NCI-H748 (cell line): ENCODE measurements around the gene MOK.
A peak's percentile ranks its signal among the peaks of the same experiment; 100 is the strongest.

Experiments
- DNase-seq: peaks from one replicate; lab custom pipeline; 2025; ENCODE audit not compliant: unreplicated experiment; lab: John Stamatoyannopoulos, UW

Gene MOK

GRCh38 chr14:102208741-102209140 lies 96.2 kb downstream of the MOK start:
- no peak for DNase-seq

GRCh38 chr14:102207831-102208365 lies 97.1 kb downstream of the MOK start:
- no peak for DNase-seq

- peak; percentile 35 for DNase-seq
Observed at GRCh38 chr14:102206918-102207317, 98.0 kb downstream of the MOK start.

- DNase-seq, result no peak
Observed at GRCh38 chr14:102205560-102205959, 99.4 kb downstream of the MOK start.

GRCh38 chr14:102203382-102203781 lies 101.6 kb downstream of the MOK start:
- no peak for DNase-seq

- no peak for DNase-seq
Observed at GRCh38 chr14:102202944-102203343, 102.0 kb downstream of the MOK start.

GRCh38 chr14:102201776-102202175 lies 103.2 kb downstream of the MOK start:
- no peak for DNase-seq

GRCh38 chr14:102201353-102201738 lies 103.6 kb downstream of the MOK start:
- DNase-seq, result no peak

- no peak for DNase-seq
Observed at GRCh38 chr14:102200690-102201352, 104.1 kb downstream of the MOK start.

- DNase-seq, result no peak
Observed at GRCh38 chr14:102197317-102197853, 107.6 kb downstream of the MOK start.

GRCh38 chr14:102196902-102197230 lies 108.1 kb downstream of the MOK start:
- DNase-seq, result no peak

- no peak for DNase-seq
Observed at GRCh38 chr14:102196039-102196901, 108.7 kb downstream of the MOK start.

GRCh38 chr14:102195446-102195845 lies 109.5 kb downstream of the MOK start:
- DNase-seq, result no peak

GRCh38 chr14:102194856-102195255 lies 110.1 kb downstream of the MOK start:
- no peak for DNase-seq

GRCh38 chr14:102192840-102193502 lies 112.0 kb downstream of the MOK start:
- DNase-seq, result no peak

- DNase-seq, result no peak
Observed at GRCh38 chr14:102189874-102190273, 115.1 kb downstream of the MOK start.

GRCh38 chr14:102188187-102188586 lies 116.8 kb downstream of the MOK start:
- no peak for DNase-seq

GRCh38 chr14:102187568-102188001 lies 117.4 kb downstream of the MOK start:
- no peak for DNase-seq

GRCh38 chr14:102187044-102187443 lies 117.9 kb downstream of the MOK start:
- DNase-seq, result no peak

GRCh38 chr14:102185360-102185759 lies 119.6 kb downstream of the MOK start:
- peak; percentile 93 for DNase-seq

GRCh38 chr14:102184316-102185035 lies 120.5 kb downstream of the MOK start:
- DNase-seq, result peak; percentile 44
